HG03196 (cell line): ENCODE data around the gene CDH6.

Experiments
- ATAC-seq: cut with Tn5 transposase; IDR thresholded peaks from one replicate; pipeline ENCODE4 v1.9.1; 2021; ENCODE audit not compliant: unreplicated experiment

Gene CDH6

GRCh38 chr5:31244921-31245320, 51.4 kb downstream of the CDH6 start:
- ATAC-seq: no peak

- no peak for ATAC-seq
These were observed 53.9 kb downstream of the CDH6 start for GRCh38 chr5:31247381-31247780.

- no peak for ATAC-seq
These were observed 56.7 kb downstream of the CDH6 start for GRCh38 chr5:31250201-31250600.

GRCh38 chr5:31251032-31251431, 57.5 kb downstream of the CDH6 start:
- ATAC-seq: no peak

GRCh38 chr5:31255041-31255440, 61.6 kb downstream of the CDH6 start:
- ATAC-seq: no peak

GRCh38 chr5:31268256-31268655, 74.8 kb downstream of the CDH6 start:
- ATAC-seq: no peak

- ATAC-seq: no peak
These were observed 75.2 kb downstream of the CDH6 start for GRCh38 chr5:31268686-31269085.

- no peak for ATAC-seq
These were observed 75.8 kb downstream of the CDH6 start for GRCh38 chr5:31269259-31269658.

- ATAC-seq: no peak
These were observed 76.9 kb downstream of the CDH6 start for GRCh38 chr5:31270396-31270795.

GRCh38 chr5:31271567-31271966, 78.1 kb downstream of the CDH6 start:
- no peak for ATAC-seq

- no peak for ATAC-seq
These were observed 79.7 kb downstream of the CDH6 start for GRCh38 chr5:31273161-31273560.

- peak; percentile 55 for ATAC-seq
These were observed 80.3 kb downstream of the CDH6 start for GRCh38 chr5:31273631-31274378.

GRCh38 chr5:31280210-31280609, 86.7 kb downstream of the CDH6 start:
- ATAC-seq: no peak

GRCh38 chr5:31283326-31283725, 89.8 kb downstream of the CDH6 start:
- no peak for ATAC-seq

GRCh38 chr5:31285025-31285424, 91.5 kb downstream of the CDH6 start:
- ATAC-seq: no peak

- ATAC-seq: no peak
These were observed 94.5 kb downstream of the CDH6 start for GRCh38 chr5:31287985-31288384.

- no peak for ATAC-seq
These were observed 95.9 kb downstream of the CDH6 start for GRCh38 chr5:31289429-31289828.

GRCh38 chr5:31291323-31291854, 97.9 kb downstream of the CDH6 start:
- ATAC-seq: no peak

- ATAC-seq: no peak
These were observed 107.0 kb downstream of the CDH6 start for GRCh38 chr5:31300501-31300900.

GRCh38 chr5:31301833-31302232, 108.3 kb downstream of the CDH6 start:
- no peak for ATAC-seq

- ATAC-seq: no peak
These were observed 110.2 kb downstream of the CDH6 start for GRCh38 chr5:31303688-31304087.

GRCh38 chr5:31317665-31318064, 124.2 kb downstream of the CDH6 start:
- no peak for ATAC-seq

GRCh38 chr5:31319335-31319734, 125.8 kb downstream of the CDH6 start:
- ATAC-seq: no peak
